Cerebellar cortex (tissue), 1 donor: ENCODE measurements around the gene ZBTB46.

Experiments
- DNase-seq: peaks from one replicate; pipeline ENCODE4 v3.0.0-alpha.2; 2015; ENCODE audit warnings: low spot score

ZBTB46 gene

GRCh38 chr20:63695424-63696305 is 135.4 kb downstream of the ZBTB46 start:
- DNase-seq = no peak

- no peak for DNase-seq
Measured at GRCh38 chr20:63694584-63695423, 136.3 kb downstream of the ZBTB46 start.

- DNase-seq = no peak
Measured at GRCh38 chr20:63693733-63694583, 137.1 kb downstream of the ZBTB46 start.
